Stimulated activated CD4-positive, alpha-beta T cell treated with anti-CD3 and anti-CD28 coated beads, Interleukin-12 subunit alpha, Interleukin-12 subunit beta, amount 100 ng/mL, for 4 hours (primary cell): ENCODE data around the gene GLP1R.

Source experiments
- DNase-seq: peaks from one replicate; pipeline ENCODE4 v3.0.0-alpha.2; 2020

Gene GLP1R

DNA sequence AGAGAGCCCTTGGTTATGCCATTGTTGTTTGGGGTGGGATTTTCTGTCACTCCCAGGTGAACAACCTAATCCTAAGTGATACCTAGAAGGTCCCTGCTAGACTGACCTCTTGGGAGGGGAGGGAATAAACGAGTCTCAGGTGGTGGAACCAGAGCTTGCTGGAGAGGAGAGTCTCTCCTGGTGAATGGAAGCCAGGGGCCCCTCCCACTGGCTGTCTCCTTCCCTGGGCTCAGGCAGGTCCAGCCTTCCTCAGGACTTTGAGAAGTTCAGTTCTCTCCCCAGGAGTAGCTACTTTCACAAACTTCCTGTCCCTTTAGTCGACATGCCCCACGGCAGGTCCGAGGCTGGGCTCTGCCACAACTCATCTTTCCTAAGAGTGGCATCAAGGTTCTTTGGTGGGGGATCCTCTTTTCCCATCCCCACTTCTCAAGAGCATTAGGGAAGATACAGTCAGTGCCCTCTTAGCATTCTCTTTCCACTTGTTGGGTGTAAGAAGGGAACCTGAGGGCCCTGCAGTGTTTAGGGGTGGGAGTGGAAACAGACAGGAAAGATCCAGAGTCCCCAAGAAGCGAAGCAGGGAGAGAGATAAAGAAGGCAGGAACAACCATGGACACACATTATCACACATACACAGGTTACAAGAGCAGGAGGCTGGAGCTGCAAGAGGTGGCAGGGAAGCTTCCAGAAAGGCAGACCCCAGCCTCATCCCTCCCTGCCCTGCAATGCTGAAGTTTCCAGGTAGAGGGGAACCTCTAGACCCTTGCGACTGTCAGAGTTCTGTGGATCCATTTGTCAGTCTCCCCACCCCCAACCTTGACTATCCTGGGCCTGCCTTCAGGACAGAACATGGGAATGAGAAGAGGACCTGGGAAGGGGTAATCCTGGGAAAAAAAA lies 900 bp upstream of the GLP1R start:
- no peak for DNase-seq

DNA sequence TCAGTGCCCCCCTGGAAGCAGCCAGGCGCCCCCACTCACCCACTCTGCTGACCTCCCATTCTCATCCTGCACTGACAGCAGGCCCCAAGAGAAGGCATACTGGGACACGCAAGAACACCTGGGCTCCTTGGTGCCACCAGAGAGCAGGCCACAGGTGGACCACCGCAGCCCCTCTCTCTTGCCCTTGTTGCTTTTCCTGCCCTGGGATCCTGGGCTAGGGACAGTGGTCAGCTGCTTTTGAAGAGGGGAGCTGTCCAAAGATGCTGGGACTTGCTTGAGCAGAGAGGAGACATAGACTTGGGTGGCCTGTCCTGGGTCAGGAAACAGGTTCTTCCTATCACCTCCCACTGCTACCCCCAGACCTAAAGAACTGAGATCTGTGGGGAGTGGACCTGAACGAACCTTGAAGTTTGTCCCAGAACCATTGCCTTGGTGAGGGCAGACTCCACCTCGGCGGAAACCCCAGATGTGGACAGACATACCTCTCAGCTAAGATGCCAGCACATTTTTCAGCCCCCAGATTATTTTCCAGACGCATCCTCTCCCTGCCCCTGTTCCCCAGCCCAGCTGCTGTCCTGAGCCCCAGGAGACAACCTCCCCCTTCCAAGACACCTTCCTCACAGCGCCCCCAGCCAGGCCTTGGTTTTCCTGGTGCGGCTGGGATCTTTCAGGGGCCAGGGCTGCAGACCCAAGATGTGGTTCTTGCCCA lies 1.1 kb downstream of the GLP1R start:
- no peak for DNase-seq

GRCh38 chr6:39050453-39051112 lies 2.0 kb downstream of the GLP1R start:
- no peak for DNase-seq

- no peak for DNase-seq
Measured at GRCh38 chr6:39051399-39052122, 3.0 kb downstream of the GLP1R start.

- DNase-seq: no peak
Measured at GRCh38 chr6:39053016-39053624, 4.5 kb downstream of the GLP1R start.

DNA sequence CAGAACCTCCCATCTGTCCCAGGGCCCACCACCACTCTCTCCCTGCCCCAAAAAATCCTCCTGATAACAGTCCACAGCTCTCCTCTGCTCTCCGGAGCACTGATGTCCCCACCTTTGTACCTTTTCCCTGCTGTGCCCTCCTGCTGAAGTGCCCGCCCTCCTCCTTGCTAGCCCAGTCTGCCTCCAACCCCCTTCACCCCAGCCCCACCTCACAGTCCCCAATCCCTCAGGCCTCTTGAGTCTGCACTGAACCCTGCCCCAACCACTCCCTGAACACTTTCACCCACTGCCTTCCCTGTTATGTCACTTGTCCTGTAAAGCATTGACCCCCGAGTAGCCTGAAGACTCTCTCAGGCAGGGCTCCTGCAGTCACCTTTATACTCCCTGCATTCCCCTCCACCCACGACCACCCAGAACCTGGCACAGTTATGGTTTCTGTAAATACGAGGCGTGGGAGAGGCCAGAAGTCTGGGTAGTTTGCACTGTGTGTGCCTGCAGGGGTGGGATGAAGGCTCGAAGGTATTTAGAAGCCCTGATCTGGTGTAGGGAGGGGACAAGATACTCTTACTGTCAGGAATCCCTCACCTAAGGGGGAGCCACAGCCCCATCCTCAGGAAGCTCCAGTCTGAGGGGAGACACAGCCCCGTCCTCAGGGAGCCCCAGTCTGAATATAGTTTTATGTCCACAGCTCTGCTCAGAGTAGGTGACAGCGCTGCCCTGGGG lies 5.4 kb downstream of the GLP1R start:
- no peak for DNase-seq

DNA sequence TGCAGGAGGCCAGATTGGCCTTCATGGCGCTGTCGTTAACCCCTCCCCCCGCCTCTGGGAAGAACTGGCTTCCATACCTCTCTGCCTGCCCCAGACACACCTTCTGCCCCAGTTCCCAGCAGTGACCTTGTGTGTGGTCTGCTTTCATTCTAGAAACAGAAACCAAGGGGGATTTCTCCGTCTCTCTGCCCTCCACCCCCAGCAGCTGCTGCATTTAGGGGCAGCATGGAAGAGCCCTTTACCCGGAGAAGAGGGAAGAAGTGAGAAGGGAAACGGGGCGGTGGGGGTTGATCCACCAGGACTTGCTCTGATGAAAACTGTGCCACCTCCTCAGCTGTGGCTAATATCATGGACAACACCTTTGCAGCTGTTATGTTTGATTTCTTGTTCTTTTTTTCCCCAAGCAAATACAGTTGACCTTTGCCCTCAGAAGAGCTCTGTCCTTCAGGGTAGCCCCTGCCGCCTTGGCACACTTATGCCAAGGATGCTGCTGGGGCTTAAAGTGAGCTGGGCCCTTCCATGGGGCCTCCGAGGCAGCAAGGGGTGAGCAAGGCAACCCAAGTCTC lies 6.1 kb downstream of the GLP1R start:
- DNase-seq: no peak

DNA sequence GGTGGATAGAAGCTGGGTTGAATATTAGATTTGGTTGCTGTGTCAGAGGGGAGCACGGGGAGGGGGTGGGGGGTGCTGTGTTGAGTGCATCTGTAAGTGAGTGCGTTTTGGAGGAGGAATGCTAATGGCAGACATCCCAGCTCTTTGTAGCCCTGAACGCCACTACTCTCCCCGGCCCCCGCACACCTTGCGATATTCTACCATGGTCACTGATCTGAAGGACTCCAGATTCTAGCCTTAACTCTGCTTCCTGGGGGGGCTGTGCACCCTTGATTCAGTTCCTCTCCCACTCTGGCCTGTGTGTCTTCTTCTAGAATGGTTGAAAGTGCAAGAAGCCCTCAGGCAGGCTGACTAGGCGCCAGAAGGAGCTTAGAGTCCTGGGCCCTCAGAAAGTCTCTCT lies 7.1 kb downstream of the GLP1R start:
- no peak for DNase-seq

DNA sequence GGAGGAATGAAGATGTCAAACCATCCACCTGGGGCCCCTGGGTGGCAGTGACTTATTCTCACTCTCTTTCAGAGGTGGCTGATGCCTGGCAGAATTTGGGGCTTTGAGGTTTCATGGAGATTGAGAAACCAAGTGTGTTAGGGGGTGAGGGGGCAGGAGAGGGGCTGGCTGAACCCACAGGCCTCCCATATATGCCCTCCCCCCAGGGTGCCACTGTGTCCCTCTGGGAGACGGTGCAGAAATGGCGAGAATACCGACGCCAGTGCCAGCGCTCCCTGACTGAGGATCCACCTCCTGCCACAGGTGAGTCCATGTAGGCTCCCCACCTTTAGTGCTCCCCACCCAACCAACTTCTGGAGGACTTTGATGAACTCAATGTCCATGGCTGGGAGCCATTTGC lies 7.6 kb downstream of the GLP1R start:
- DNase-seq: no peak

DNA sequence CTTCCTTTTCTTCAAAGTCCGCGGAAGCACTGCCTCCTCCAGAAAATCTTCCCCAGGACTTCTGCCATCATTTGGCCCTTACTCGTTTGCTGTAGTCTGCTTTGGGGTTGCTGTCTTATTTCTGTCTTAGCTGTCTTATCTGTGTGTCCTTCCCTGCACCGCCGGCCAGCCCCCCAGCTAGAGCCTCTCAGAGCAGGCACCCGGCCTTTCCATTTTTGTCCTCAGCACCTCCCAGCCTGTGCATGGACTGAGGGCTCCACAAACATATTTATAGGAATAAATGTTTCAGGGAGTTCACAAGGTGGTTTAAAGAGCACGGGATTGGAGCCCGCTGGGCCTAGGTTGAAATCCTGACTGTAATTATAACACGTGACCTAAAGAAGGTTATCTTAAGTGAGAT lies 8.1 kb downstream of the GLP1R start:
- no peak for DNase-seq

DNA sequence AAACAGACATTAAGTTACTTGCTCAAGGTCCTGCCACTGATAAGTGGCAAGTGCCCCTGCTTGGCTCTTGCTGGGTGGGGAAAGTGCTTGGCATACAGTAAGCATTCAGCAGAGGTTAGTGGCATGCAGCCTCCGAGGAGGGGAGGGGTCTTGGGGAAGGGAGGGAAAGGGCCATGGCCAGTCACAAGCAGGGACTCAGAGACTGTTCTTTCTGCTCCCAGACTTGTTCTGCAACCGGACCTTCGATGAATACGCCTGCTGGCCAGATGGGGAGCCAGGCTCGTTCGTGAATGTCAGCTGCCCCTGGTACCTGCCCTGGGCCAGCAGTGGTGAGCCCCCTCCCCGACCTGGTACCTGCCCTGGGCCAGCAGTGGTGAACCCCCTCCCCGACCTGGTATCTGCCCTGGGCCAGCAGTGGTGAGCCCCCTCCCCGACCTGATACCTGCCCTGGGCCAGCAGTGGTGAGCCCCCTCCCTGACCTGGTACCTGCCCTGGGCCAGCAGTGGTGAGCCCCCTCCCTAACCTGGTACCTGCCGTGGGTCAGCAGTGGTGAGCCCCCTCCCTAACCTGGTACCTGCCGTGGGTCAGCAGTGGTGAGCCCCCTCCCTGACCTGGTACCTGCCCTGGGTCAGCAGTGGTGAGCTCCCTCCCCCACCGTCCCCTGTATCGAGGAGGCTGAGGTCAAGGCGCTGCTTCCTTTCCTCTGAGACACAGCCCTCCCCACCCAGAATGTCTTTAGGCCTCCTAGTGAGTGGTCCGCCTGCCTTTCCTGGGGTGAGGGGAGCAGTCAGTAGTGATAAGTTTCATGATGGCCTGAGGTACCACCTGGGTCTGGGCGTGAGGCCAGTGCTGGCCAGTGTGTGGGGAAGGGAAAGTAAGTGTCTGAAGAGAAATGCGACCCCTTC lies 8.9 kb downstream of the GLP1R start:
- no peak for DNase-seq

- no peak for DNase-seq
Measured at GRCh38 chr6:39058471-39059147, 10.0 kb downstream of the GLP1R start.

DNA sequence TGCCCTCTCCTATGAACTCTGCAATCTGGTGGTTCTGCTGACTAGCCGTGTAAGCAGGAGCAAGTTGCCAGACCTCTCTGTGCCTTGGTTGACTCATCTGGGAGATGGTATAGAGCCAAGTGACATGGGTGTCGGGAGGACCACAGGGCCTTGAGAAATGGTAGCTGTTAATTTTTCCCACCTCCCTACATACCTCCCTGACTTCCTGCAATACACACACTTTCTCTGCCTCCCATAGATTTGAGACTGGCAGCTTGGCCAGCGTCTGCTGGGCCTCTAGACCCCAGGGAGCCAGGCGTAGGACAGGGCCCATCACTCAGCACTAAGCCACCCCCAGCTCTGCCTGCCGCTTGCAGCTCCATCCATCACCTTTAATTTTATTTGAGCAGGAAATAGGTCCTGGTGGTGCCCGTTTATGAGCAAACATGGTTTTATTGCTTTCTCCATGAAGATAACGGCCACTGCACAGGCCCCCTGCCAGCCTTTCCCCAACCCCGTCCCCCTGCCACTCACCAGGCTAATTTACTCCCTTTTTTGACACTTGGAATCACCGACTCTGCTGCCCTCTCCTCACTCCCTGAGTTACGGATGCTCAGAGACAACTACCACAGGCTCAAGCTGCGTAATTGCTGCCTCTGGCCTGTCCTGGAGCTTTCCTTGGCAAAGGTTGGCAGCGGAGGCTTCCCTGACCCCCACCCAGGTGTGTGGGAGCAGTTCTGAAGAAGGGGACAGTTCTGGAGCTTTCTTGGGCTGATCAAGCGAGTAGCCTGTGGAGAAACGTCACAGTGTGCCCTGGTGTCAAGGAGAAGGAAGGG lies 11.1 kb downstream of the GLP1R start:
- no peak for DNase-seq

DNA sequence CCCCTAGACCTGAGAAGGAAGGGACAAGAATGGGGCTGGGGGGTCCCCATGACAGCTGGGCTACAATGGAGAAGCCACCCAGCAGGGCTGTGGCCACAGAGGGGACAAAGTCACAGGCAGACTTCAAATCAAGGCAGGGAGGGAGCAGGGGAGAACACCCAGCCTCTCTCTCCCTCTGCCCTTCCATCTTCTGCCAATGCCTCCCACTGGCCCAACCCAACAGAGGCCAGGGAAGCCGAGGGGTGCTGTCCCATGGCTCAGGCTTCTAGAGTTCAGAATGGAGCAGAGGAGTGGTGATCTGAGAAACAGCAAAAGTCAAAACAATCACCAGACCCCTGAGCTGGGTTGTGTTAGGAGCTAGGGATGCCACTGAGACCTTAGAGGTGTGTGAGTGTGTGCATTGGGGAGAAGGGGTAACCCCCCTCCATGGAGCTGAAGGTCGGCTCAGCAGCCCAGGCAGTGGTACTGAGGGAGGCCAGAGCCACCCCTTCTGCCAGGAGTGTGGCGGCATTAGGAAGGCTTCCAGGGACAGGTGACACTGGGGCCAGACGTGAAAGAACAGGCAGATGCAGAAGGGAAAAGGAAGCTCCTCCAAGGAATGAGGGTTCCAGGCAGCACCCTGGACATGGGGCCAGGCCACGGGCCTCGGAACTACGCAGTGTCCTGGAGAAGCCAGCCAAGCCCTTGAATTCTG lies 12.0 kb downstream of the GLP1R start:
- DNase-seq: no peak

DNA sequence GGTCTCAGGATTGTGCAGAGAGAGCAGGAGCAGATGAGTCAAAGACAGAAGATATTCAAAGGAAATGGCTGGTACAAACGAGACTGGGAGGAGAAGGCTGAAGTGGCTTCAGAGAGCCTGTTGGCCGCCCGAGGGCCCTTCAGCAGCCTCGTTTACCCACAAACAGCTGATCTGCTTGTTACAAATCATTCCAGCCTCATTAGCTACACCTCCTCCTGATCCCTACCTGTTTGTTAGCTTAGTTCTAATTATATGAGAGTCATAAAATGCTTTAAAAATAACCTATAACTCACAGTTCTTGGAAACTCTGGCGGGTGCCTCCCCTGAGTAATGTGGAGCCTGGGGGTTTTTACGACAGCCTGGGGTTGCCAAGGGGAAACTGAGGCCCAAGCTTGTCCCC lies 12.6 kb downstream of the GLP1R start:
- no peak for DNase-seq

GRCh38 chr6:39061588-39061987 lies 13.0 kb downstream of the GLP1R start:
- DNase-seq: no peak

GRCh38 chr6:39062014-39062740 lies 13.6 kb downstream of the GLP1R start:
- no peak for DNase-seq

DNA sequence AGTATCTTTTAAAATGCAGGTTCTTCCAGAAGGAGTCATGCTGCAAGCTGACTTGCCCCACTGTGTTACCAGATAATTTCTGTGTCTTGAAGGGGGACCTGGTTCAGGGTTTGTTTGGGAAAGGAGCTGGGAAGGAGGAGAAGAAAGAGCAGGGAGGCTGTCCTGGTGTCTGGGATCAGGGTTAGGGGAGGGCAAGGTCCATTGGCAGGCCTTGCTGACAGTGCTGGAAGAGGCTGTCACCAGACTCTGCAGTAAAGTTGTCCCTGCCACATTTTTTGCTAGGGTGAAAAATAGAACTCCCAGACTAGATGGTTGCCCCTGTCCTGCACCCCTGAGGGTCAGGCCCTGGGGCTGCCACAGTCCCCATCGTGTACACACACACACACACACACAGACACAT lies 14.9 kb downstream of the GLP1R start:
- no peak for DNase-seq
